Hepatocyte (in vitro differentiated cells): Measurements from ENCODE around the gene LRRC43. TPM values are rescaled to one million over a fixed set of nuclear protein-coding genes. Genes with fewer than 3 reads are reported as not detected.

ENCODE experiments used
- DNase-seq: peaks from one replicate; pipeline ENCODE4 v3.0.0-alpha.2; 2016; ENCODE audit warnings: low spot score
- H2AFZ ChIP-seq: fragments of 200-600 bp; sonication (generic); 2 replicates; pipeline ENCODE4 v1.6.0; 2016; ENCODE audit warnings: antibody characterized with exemption, mild to moderate bottlenecking
- H3K27ac ChIP-seq: fragments of 200-600 bp; sonication (generic); 2 replicates; pipeline ENCODE4 v1.5.1; 2016; ENCODE audit warnings: mild to moderate bottlenecking
- H3K27me3 ChIP-seq: fragments of 200-600 bp; sonication (generic); 2 replicates; pipeline ENCODE4 v1.6.1; 2016
- H3K36me3 ChIP-seq: fragments of 200-600 bp; sonication (generic); replicated peaks from 2 replicates; pipeline ENCODE4 v1.5.1; 2016; ENCODE audit warnings: low read depth; ENCODE audit not compliant: insufficient read depth
- H3K4me1 ChIP-seq: fragments of 200-600 bp; sonication (generic); 2 replicates; pipeline ENCODE4 v1.5.1; 2016; ENCODE audit warnings: mild to moderate bottlenecking, moderate library complexity; ENCODE audit not compliant: insufficient read depth
- H3K4me2 ChIP-seq: fragments of 200-600 bp; sonication (generic); 2 replicates; pipeline ENCODE4 v1.6.0; 2016
- H3K4me3 ChIP-seq: fragments of 200-600 bp; sonication (generic); 2 replicates; pipeline ENCODE4 v1.5.1; 2016; ENCODE audit warnings: mild to moderate bottlenecking
- H3K79me2 ChIP-seq: fragments of 200-600 bp; sonication (generic); 2 replicates; pipeline ENCODE4 v1.6.0; 2017; ENCODE audit warnings: mild to moderate bottlenecking
- H3K9me2 ChIP-seq: fragments of 200-600 bp; sonication (generic); replicated peaks from 2 replicates; pipeline ENCODE4 v1.6.0; 2017; ENCODE audit warnings: mild to moderate bottlenecking; ENCODE audit not compliant: insufficient read depth
- H3K9me3 ChIP-seq: fragments of 200-600 bp; sonication (generic); 2 replicates; pipeline ENCODE4 v1.5.1; 2016; ENCODE audit warnings: low read depth, mild to moderate bottlenecking
- H4K20me1 ChIP-seq: fragments of 200-600 bp; sonication (generic); 2 replicates; pipeline ENCODE4 v1.6.0; 2016; ENCODE audit warnings: mild to moderate bottlenecking; ENCODE audit not compliant: insufficient read depth, poor library complexity, severe bottlenecking
- EZH2 ChIP-seq: fragments of 200-600 bp; sonication (generic); IDR thresholded peaks from 2 replicates; pipeline ENCODE4 v1.6.1; 2016; ENCODE audit warnings: antibody characterized with exemption, mild to moderate bottlenecking, borderline replicate concordance
- EZH2phosphoT487 ChIP-seq: fragments of 200-600 bp; sonication (generic); IDR thresholded peaks from one replicate; pipeline ENCODE4 v1.6.1; 2018; ENCODE audit warnings: antibody characterized with exemption, mild to moderate bottlenecking, low read depth, moderate library complexity; ENCODE audit not compliant: unreplicated experiment, severe bottlenecking
- WGBS: methylation state at CpG from one replicate; pipeline ENCODE4 v1.1.6; 2016; ENCODE audit warnings: low lambda C conversion rate; ENCODE audit errors: missing lambda C conversion rate; 5-methylcytosine and 5-hydroxymethylcytosine counted together
- polyA plus RNA-seq: library from polyadenylated mRNA; unstranded; fragments of >200 nt; fragmentation: Nextera tagmentation; extraction: Ambion mirVana; gene quantifications from 2 replicates; pipeline ENCODE4 v1.2.1, GENCODE V29; 2016
- total RNA-seq: library from RNA; depleted of rRNA; stranded (reverse); fragments of >200 nt; gene quantifications from 2 replicates; pipeline ENCODE4 v1.2.3, GENCODE V29; 2014
- TF ChIP-seq, protein P1 (sequence below): fragments of 200-600 bp; sonication (generic); IDR thresholded peaks from 2 replicates; pipeline ENCODE4 v1.5.1; 2016; ENCODE audit warnings: antibody characterized with exemption, mild to moderate bottlenecking; ENCODE audit not compliant: poor library complexity

The LRRC43 gene
- total and polyA plus RNA-seq, 2 experiments from 2014 or later = 1.7 TPM

- no peak overlapping the region for H3K27ac ChIP-seq
- H3K9me3 ChIP-seq = no peaks in the 10 kb centered on the region
- H3K36me3 ChIP-seq = no peaks in the 10 kb centered on the region
- no peak overlapping the region for H3K4me2 ChIP-seq
- no peaks in the 10 kb centered on the region for H3K27me3 ChIP-seq
- H2AFZ ChIP-seq = no peak overlapping the region
- H3K4me1 ChIP-seq = no peaks in the 10 kb centered on the region
- no peaks in the 10 kb centered on the region for H3K9me2 ChIP-seq
- 87% methylated on average over 10 of the region's 10 CpGs for WGBS
- no peaks in the 10 kb centered on the region for H3K79me2 ChIP-seq
- no peaks in the 10 kb centered on the region for H4K20me1 ChIP-seq
- no peak for DNase-seq
- no peak overlapping the region for H3K4me3 ChIP-seq
- TF ChIP-seq EZH2 (no peak), EZH2phosphoT487 (no peak)
- TF ChIP-seq, protein P1, sequence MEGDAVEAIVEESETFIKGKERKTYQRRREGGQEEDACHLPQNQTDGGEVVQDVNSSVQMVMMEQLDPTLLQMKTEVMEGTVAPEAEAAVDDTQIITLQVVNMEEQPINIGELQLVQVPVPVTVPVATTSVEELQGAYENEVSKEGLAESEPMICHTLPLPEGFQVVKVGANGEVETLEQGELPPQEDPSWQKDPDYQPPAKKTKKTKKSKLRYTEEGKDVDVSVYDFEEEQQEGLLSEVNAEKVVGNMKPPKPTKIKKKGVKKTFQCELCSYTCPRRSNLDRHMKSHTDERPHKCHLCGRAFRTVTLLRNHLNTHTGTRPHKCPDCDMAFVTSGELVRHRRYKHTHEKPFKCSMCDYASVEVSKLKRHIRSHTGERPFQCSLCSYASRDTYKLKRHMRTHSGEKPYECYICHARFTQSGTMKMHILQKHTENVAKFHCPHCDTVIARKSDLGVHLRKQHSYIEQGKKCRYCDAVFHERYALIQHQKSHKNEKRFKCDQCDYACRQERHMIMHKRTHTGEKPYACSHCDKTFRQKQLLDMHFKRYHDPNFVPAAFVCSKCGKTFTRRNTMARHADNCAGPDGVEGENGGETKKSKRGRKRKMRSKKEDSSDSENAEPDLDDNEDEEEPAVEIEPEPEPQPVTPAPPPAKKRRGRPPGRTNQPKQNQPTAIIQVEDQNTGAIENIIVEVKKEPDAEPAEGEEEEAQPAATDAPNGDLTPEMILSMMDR = no peak
Measured at GRCh38 chr12:122167356-122167925, 15.5 kb upstream of the LRRC43 start.

DNA sequence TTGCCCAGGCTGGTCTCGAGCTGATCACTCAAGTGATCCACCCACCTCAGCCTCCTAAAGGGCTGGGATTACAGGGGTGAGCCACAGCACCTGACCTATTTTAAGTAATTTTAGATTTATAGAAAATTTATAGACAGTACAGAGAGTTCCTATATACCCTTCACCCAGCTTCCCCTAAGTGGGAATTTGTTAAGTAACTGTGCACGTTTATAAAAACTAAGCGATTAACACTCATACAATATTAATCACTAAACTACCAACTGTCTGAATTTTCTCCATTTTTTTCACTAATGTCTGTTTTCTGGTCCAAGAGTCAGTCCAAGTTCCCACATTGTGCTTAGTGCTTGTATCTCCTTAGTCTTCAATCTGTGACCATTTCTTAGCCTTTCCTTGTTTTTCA is 14.4 kb upstream of the LRRC43 start:
- H3K4me2 ChIP-seq = no peak overlapping the region
- WGBS = 96% methylated on average over 3 of the region's 3 CpGs
- DNase-seq = no peak
- no peaks in the 10 kb centered on the region for H3K4me1 ChIP-seq
- H3K27me3 ChIP-seq = no peaks in the 10 kb centered on the region
- no peaks in the 10 kb centered on the region for H3K36me3 ChIP-seq
- H2AFZ ChIP-seq = no peak overlapping the region
- H3K79me2 ChIP-seq = no peaks in the 10 kb centered on the region
- no peak overlapping the region for H3K27ac ChIP-seq
- no peak for TF ChIP-seq EZH2
- TF ChIP-seq, protein P1 = no peak
- TF ChIP-seq EZH2phosphoT487 = no peak
- H3K4me3 ChIP-seq = no peak overlapping the region
- no peaks in the 10 kb centered on the region for H3K9me2 ChIP-seq
- no peaks in the 10 kb centered on the region for H3K9me3 ChIP-seq
- H4K20me1 ChIP-seq = no peaks in the 10 kb centered on the region

DNA sequence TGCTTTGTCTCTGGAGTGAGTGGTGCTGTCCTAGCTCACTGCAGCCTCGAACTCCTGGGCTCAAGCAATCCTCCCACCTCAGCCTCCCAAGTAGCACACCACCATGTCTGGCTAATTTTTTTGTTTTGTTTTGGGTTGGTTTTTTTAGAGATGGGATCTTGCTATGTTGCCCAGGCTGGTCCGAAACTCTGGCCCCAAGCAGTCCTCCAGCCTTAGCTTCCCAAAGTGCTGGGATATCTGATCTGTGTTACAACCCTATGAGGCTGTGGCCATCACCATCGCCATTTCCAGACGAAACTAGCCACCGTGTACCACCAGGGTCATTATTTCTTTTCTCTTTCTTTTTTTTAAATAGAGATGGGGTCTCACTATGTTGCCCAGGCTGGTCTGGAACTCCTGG is 11.5 kb upstream of the LRRC43 start:
- Histone ChIP-seq H4K20me1 (no peaks in the 10 kb centered on the region), H3K9me2 (no peaks in the 10 kb centered on the region), H3K79me2 (no peaks in the 10 kb centered on the region), H2AFZ (no peak overlapping the region), H3K4me2 (no peak overlapping the region), H3K27ac (no peak overlapping the region), H3K27me3 (no peaks in the 10 kb centered on the region), H3K9me3 (no peaks in the 10 kb centered on the region), H3K36me3 (no peaks in the 10 kb centered on the region), H3K4me1 (no peaks in the 10 kb centered on the region), H3K4me3 (no peak overlapping the region)
- WGBS = 91% methylated on average over 5 of the region's 5 CpGs
- DNase-seq = no peak
- TF ChIP-seq, protein P1 = no peak
- TF ChIP-seq EZH2phosphoT487 = no peak
